ENCODE results near the gene UBE2A.

Gene UBE2A

DNA sequence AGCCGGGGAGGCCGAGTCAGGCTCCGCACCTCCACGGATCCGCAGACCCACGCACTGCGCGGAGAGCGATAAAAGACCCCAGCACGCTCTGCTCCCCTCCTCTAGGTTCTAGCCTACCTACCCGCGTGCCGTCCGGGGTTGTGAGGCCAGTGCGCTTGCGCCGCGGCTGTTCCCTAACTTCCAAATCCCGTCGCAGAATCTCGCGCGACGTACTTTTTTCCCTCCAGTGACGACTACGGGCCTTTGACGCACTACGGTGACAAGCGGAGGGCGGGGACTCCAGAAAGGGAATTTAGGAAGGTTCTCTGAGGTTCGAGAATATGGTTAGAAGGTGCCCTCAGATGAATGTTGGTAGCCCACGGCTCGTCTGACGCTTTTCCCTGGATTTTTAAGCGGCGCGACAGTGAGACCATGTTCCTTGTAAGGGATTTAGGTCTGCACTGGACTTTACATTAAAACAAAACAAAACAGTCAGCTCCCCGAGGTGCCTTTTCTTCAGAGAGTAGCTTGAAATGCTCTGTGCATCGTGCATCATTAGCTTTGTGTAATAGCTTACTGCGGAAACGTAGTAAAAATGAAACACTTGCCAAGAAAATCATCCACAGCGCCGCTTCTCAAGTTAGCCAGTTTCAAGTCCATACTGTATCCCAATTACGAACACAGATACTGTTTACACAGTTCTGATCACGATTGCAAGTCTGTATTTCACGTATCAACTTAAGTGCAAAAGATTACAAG lies 32.1 kb downstream of the UBE2A start, which contains the start of gene NKRF:
Gene NKRF, minus strand, starts transcription at position 145 of the 738 bp plus-strand sequence.
- peak; percentile 57 to 83 (median 78) for DNase-seq (ENCODE audit: low read depth in 4 of 4, low spot score in 1 of 4)

DNA sequence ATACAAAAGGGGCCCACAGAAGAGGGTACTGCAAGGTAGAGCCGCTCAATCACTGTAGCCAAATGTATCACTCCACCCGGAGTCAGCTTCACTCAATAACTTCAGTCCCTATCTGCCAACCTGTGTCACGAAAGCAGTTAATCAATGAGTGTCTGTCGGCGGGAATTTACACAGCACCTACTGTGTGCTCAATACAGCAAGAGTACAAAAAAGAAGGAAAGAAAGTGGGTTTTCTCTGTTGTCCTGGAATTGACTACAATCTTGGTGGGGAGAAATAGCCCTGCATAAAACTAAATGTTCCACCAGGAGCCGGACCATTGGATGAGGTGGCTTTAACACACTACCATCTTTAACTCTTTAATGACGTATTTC lies 32.6 kb downstream of the UBE2A start:
- no peak for DNase-seq (ENCODE audit: low read depth in 4 of 4, low spot score in 1 of 4)

DNA sequence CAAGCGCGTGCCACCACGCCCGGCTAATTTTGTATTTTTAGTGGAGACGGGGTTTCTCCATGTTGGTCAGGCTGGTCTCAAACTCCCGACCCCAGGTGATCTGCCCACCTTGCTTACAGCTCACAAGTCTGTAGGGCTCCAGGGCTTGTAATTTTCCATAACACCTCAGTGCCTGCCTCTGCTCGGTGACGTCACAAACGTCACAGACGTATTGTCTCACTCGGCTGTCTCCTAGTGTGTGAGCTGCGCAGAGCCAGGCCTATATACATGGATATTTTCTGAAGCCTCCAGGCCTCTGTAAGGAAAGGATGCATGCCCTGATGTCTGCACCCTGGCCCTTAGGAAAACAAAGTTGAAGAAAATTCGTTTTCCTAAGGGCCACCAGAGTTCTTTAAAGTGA lies 40.4 kb downstream of the UBE2A start:
- no peak for DNase-seq (ENCODE audit: low read depth in 4 of 4, low spot score in 1 of 4)

DNA sequence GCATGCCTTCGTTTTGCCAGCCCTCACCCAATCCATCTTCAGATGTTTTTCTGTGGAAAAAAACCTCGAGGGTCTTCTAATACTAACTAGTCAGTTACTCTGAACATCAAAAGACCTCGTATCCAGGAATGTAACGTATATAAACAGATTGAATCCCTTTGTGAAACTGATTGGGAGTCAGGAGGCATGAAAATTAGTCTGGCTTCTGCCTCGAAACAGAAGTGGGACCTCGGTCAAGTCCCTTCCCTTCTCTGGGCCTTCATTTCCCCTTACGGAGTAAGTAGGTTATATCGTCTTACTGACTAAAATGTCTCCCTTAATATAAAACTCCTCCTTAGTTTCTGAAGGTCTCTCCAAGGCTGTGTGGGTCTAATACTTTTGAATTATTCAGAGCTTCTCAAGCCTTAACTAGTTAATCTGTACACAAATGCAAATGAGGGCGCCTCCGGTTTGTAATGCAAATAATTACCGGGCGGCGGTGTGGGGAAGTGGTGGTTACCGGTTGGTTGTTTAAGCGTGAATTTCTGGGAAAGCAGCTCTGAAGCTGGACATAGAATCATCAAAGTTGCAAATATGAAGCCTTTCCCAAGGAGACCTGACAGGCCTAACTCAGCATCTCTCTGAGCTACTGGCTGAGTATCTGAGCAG lies 43.3 kb downstream of the UBE2A start:
- no peak for DNase-seq (ENCODE audit: low read depth in 4 of 4, low spot score in 1 of 4)

DNA sequence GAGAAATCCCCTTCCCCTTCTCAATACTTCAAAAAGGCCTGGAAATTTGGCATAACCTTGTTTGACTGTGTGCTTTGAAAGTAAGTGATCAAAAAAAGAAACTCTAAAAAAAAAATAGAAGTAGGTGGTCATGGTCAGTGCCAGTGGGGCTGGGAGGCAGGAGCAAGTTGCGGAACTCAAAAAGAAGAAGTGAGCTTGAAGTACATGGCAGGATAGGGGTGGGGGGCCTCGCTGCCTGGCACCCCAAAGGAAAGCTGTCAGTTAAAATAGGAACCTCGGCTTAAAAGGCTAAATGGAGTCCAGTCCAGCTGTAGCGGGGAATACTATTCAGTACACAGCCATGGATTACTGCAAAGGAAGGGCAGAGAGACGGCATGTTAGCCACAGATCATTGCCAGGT lies 44.1 kb downstream of the UBE2A start:
- DNase-seq (ENCODE audit: low read depth in 4 of 4, low spot score in 1 of 4) = no peak

DNA sequence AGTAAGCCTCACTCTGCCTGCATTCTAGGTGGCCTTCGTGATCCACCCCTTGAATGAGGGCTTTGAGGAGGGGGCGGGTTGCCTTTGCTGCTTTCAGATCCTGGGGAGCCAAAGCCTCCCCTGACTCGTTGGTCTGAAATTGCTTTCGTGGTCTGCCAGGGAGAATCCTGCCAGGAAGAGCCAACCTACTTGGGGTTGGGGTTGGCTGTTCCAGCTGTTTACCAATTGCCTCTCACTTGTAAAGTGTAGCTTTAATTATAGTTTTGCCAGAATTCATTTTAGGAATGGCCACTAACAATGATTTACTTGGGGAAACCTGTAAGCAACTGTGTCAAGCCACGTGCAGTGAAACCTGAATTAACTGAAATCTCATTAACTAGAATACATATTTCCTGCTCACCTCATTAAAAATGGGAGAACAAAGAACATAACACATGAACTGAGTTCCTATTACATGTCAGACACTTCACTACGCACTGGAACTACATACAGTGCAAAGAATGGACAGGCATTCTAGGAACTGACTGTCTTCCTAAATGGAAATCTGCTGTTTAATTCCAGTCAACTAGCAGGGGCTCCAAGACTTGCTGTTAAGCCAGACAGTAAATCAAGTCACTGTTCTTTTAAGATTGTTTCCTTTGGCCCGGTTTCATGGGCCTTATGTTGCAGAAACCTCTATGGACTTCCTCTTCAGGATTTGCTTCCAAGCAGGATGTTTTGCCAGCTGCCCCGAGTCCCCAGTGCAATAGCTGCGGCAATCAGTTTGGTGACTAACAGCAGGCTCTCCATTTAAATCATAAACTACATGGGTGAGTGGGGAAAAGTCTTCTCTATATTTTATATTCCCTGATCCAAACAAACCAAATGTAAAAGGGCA lies 48.2 kb downstream of the UBE2A start:
- no peak for DNase-seq (ENCODE audit: low read depth in 4 of 4, low spot score in 1 of 4)

DNA sequence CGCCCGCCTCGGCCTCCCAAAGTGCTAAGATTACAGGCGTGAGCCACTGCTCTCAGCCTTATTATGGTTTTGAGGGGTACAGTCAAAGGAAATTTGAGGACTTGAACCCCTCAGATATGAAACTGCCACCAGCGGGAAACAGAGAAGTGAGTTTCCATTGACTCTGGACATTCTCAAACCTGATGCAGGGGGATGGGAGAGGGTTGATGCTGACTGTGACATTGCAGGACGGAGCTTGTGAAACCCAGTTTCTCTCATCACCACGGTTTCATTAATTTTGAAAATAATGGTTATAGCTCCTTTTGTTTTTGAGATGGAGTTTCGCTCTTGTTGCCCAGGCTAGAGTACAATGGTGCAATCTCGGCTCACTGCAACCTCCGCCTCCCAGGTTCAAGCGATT lies 50.1 kb downstream of the UBE2A start:
- DNase-seq (ENCODE audit: low read depth in 4 of 4, low spot score in 1 of 4) = no peak

DNA sequence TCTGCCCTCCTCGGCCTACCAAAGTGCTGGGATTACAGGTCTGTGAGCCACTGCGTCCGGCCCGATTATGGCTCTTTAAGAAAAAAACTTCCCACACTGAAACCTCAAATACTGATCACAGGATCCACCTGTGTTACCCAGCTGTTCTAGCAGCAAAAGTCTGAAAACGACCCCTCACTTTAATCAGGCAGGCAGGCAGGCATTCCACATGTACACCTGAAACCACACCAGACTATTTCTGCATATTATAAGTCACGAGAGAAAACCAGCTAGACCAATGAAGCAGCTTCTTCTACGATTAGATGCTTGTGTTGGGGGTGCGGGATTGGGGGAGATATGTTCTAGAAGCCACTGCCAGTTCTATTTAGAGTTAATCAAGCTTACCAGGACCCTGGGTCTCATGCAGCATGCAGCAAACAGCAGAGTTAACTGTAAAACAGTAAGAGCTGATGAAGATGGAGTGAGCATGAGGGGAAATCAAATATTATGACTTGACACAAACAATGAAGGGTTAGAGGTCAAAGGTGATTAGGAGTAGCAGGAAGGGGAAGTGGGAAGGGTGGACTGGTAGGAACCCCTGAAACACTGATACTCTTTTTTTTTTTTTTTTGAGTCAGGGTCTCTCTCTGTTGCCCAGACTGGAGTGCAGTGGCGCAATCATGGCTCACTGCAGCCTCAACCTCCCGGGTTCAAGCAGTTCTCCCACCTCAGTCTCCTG lies 50.7 kb downstream of the UBE2A start:
- DNase-seq (ENCODE audit: low read depth in 4 of 4, low spot score in 1 of 4) = no peak

DNA sequence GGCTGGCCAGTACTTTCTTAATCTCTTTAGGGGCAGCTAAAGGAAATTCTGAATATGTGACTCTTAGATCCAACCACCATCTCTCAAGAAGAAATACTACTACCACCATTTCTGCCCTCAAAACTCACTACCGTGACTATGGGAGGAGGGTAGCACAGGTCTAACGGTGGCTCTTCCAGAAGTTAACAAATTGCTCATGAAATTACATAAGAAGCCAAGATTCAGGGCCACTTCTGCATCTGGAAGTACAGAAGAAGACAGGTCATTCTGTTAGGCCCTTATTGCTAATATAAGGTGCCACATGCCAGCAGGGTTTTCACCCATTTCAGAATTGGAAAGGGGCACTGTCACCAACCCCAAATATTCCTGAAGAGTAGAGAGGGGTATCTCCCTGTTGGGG lies 51.5 kb downstream of the UBE2A start:
- no peak for DNase-seq (ENCODE audit: low read depth in 4 of 4, low spot score in 1 of 4)

Data from stimulated activated CD4-positive, alpha-beta T cell treated with anti-CD3 and anti-CD28 coated beads, Interleukin-1b, Interleukin-23, amount 100 ng/mL, for 24 hours (primary cell).